Uterus (tissue), 2 donors: ENCODE data around the gene GIMAP8.

ENCODE experiments used
- CTCF ChIP-seq, 4 experiments: fragments of 200-600 bp in 2 of 4; fragments of 450-650 bp in 2 of 4; sonication (generic) in 2 of 4; IDR thresholded peaks; one replicate each; pipeline ENCODE4 v1.5.1; 2016 to 2019; ENCODE audit warnings: antibody characterized with exemption in 4 of 4, mild to moderate bottlenecking in 2 of 4, moderate library complexity in 1 of 4
- POLR2A ChIP-seq, 2 donors: fragments of 450-650 bp; IDR thresholded peaks; one replicate each; pipeline ENCODE4 v1.6.1; 2016; ENCODE audit warnings: antibody characterized with exemption in 2 of 2, mild to moderate bottlenecking in 1 of 2, moderate library complexity in 1 of 2

DNA sequence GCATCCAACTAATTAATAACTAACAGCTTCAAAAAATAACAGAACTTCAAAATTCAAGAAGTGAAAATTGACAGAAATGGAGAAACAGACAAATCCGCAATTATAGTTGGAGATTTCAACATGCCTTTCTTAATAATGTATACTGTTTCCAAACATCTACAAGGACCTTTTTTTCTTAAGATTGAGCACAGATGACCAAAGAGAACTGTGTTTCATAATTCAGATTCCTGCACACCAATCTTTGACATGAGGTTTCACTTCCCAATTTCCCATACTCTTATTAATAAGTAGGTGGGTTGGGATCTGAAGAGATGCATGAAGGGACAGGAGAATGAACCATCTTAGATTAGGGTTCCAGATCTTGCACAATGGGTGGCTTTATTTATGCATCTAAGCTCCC, 39.4 kb downstream of the GIMAP8 start:
- TF ChIP-seq POLR2A (IDR thresholded peaks at IDR 0.05) = no peak
- TF ChIP-seq CTCF (IDR thresholded peaks at IDR 0.05) = no peak
